Measurements from ENCODE around the gene CLCF1.
A peak's percentile ranks its signal among the peaks of the same experiment; 100 is the strongest.

The CLCF1 gene

DNA sequence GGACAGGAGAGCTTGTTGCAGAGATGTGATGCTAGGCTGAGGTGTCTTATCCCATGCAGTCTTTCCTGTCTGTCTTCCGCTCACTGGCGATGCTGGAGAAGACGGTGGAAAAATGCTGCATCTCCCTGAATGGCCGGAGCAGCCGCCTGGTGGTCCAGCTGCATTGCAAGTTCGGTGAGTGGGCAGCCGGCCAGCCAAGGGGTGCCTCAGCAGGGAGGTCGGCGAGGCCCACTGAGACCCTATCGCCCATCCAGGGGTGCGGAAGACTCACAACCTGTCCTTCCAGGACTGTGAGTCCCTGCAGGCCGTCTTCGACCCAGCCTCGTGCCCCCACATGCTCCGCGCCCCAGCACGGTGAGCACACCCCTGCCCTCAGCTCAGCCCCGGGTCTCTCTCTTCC is 20.0 kb upstream of the CLCF1 start:
- DNase-seq: no peak
- TF ChIP-seq, protein P1, sequence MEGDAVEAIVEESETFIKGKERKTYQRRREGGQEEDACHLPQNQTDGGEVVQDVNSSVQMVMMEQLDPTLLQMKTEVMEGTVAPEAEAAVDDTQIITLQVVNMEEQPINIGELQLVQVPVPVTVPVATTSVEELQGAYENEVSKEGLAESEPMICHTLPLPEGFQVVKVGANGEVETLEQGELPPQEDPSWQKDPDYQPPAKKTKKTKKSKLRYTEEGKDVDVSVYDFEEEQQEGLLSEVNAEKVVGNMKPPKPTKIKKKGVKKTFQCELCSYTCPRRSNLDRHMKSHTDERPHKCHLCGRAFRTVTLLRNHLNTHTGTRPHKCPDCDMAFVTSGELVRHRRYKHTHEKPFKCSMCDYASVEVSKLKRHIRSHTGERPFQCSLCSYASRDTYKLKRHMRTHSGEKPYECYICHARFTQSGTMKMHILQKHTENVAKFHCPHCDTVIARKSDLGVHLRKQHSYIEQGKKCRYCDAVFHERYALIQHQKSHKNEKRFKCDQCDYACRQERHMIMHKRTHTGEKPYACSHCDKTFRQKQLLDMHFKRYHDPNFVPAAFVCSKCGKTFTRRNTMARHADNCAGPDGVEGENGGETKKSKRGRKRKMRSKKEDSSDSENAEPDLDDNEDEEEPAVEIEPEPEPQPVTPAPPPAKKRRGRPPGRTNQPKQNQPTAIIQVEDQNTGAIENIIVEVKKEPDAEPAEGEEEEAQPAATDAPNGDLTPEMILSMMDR (IDR thresholded peaks at IDR 0.05): no peak
- H3K4me3 Mint-ChIP-seq: peak overlapping the region; percentile 86
- peaks cover 4% of the 10 kb centered on the region for H3K27me3 Mint-ChIP-seq (ENCODE audit: low read depth, poor library complexity)
- H3K36me3 Mint-ChIP-seq (ENCODE audit: low read depth): peaks cover 13% of the 10 kb centered on the region
- no peaks in the 10 kb centered on the region for H3K9me3 Mint-ChIP-seq
- H3K4me1 Mint-ChIP-seq: peaks cover 55% of the 10 kb centered on the region
- no peak overlapping the region for H3K27ac Mint-ChIP-seq

DNA sequence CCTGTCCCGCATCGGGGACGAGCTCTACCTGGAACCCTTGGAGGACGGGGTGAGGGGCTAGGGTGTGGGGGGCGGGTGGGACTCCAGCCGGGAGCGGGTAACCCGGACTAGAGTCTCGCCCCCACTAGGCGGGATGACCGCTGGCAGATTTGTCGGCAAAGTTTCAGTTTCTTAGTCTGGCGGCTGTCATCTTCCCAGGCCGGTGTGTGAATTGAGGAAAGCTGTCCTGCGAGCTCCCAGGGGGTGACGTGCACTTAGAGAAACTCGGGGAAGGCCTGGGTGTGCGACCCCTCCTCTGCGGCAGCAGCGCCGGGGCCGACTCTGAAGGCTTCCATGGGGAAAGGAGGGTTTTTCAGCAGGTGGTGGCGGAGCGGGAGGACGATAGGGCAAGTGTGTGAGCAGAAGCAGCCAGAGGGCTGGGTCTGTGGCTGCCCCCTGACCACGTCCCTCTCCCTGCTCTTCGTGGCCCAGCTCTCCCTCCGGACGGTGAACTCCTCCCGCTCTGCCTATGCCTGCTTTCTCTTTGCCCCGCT is 18.9 kb upstream of the CLCF1 start:
- Mint-ChIP-seq H3K9me3 (no peaks in the 10 kb centered on the region), H3K27ac (no peak overlapping the region), H3K4me1 (peaks cover 54% of the 10 kb centered on the region), H3K4me3 (peak overlapping the region; percentile 86), H3K36me3 (ENCODE audit: low read depth) (peaks cover 13% of the 10 kb centered on the region), H3K27me3 (ENCODE audit: low read depth, poor library complexity) (peaks cover 4% of the 10 kb centered on the region)
- TF ChIP-seq, protein P1 (IDR thresholded peaks at IDR 0.05): no peak
- DNase-seq: peak; percentile 30

DNA sequence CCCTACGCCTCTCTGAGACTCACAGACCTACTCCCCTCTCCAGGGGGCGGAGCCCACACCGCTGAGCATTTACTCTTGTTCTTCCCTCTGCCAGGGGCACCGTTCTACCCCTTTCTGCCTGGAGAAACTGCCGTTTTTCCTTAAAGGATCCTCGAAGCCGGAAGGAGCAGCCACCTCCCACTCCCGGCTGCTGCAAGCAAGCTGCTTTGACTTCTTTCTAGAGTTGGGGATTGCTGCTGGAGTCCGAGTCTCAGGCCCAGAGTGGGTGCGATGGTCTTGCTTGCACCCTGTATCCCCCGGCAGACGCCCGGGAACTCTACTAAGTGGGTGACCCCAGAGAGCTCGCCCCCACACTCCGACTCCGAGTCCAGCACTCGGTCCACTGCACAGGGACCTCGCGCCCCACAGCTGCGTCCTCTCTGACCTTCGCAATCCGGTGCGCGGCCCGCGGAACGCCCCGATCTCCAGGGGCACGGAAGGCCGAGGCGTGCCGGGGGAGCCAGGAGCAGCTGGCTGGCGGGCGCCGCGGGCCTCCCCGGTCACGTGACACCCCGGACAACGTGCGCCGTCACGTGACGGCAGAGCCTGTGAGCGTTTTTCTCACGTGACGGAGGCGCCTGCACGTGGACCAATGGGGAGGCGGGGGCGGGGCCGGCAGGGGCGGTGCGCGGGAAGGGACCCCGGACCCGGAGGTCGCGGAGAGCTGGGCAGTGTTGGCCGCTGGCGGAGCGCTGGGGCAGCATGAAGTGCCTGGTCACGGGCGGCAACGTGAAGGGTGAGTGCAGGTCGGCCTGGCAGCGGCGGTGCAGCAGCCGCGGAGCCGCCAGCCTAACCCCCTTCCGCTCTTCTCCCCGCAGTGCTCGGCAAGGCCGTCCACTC is 18.1 kb upstream of the CLCF1 start, which contains the start of gene RAD9A:
RAD9A (plus strand) TSS at position 683 of the 879 bp plus-strand sequence; CDS start at position 742, 59 bp downstream.
- Mint-ChIP-seq H3K27me3 (ENCODE audit: low read depth, poor library complexity) (peaks cover 4% of the 10 kb centered on the region), H3K4me3 (peak within 1 kb of the TSS; percentile 86), H3K36me3 (ENCODE audit: low read depth) (peaks cover 9% of the 10 kb centered on the region), H3K4me1 (peaks cover 52% of the 10 kb centered on the region), H3K27ac (peak within 1 kb of the TSS; percentile 96), H3K9me3 (no peaks in the 10 kb centered on the region)
- peak; percentile 96 for DNase-seq
- TF ChIP-seq, protein P1 (IDR thresholded peaks at IDR 0.05): no peak

DNA sequence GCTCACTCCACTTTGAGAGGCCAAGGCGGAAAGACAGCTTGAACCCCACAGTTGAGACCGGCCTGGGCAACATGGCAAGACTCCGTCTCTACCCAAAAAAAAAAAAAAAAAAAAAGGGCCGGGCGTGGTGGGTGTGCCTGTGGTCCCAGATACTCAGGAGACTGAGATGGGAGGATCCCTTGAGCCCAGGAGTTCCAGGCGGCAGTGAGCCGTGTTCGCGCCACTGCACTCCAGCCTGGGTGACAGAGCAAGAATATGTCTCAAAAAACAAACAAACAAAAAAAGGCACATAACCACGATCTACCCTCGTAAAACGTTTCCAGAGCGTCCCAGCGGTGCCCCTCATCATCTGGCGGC is 17.5 kb upstream of the CLCF1 start:
- peaks cover 5% of the 10 kb centered on the region for H3K36me3 Mint-ChIP-seq (ENCODE audit: low read depth)
- no peak for DNase-seq
- H3K4me1 Mint-ChIP-seq: peaks cover 47% of the 10 kb centered on the region
- TF ChIP-seq, protein P1 (IDR thresholded peaks at IDR 0.05): no peak
- H3K27me3 Mint-ChIP-seq (ENCODE audit: low read depth, poor library complexity): peaks cover 6% of the 10 kb centered on the region
- H3K4me3 Mint-ChIP-seq: peak overlapping the region; percentile 86
- H3K9me3 Mint-ChIP-seq: no peaks in the 10 kb centered on the region
- peak overlapping the region; percentile 96 for H3K27ac Mint-ChIP-seq

DNA sequence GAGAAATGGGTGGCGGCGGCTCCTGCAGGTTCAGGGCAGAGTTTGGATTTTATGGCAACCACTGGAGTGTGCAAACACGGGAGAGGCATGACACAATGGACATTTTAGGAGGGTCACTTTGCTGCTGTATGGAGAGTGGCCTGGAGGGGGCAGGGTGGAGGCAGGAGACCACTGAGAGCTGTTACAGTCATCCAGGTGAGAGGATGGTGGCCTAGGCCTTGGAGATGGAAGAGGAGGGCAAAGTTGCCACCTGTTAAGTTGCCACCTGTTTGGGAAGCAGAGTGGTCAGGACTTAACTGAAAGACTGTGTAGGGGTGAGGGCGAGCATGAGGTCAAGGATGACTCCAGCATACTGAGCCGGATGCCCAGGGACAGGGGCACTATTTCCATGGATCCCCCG is 16.1 kb upstream of the CLCF1 start:
- DNase-seq: peak; percentile 74
- H3K9me3 Mint-ChIP-seq: no peaks in the 10 kb centered on the region
- H3K27me3 Mint-ChIP-seq (ENCODE audit: low read depth, poor library complexity): peaks cover 21% of the 10 kb centered on the region
- TF ChIP-seq, protein P1 (IDR thresholded peaks at IDR 0.05): peak; percentile 60
- peak overlapping the region; percentile 77 for H3K4me3 Mint-ChIP-seq
- peaks cover 47% of the 10 kb centered on the region for H3K4me1 Mint-ChIP-seq
- H3K27ac Mint-ChIP-seq: peak overlapping the region; percentile 79
- H3K36me3 Mint-ChIP-seq (ENCODE audit: low read depth): peaks cover 5% of the 10 kb centered on the region

Measured in nephron progenitor cell (in vitro differentiated cells).